GM23338 (cell line): ENCODE results near the gene EXOC5. TPM values are rescaled to one million over a fixed set of nuclear protein-coding genes. Genes with fewer than 3 reads are reported as not detected.
"Not testable (repeated sequence)": the region's sequence is repeated elsewhere in the genome, so short reads cannot be mapped to it uniquely, and the experiment has no call there.

Source experiments
- ATAC-seq: fragments of 200-7000 bp; cut with Tn5 transposase; 3 replicates; pipeline ENCODE4 v1.9.1; 2020
- DNase-seq: peaks from one replicate; pipeline ENCODE4 v3.0.0-alpha.2; 2015; ENCODE audit warnings: low spot score
- H2AFZ ChIP-seq: fragments of 200-600 bp; sonication (generic); 2 replicates; pipeline ENCODE4 v1.8.0; 2016; ENCODE audit warnings: antibody characterized with exemption, mild to moderate bottlenecking, moderate library complexity
- H3F3A ChIP-seq: fragments of 200-600 bp; sonication (generic); replicated peaks from 2 replicates; pipeline ENCODE4 v1.8.0; 2017; ENCODE audit warnings: antibody characterized with exemption, mixed run types, low read depth
- H3K27ac ChIP-seq: fragments of 200-600 bp; sonication (generic); 2 replicates; pipeline ENCODE4 v1.6.1; 2016; ENCODE audit warnings: low read depth
- H3K27me3 ChIP-seq: fragments of 200-600 bp; sonication (generic); 2 replicates; pipeline ENCODE4 v1.8.0; 2016; ENCODE audit warnings: mild to moderate bottlenecking, mixed run types, moderate library complexity; ENCODE audit not compliant: insufficient read depth
- H3K36me3 ChIP-seq: fragments of 200-600 bp; sonication (generic); 2 replicates; pipeline ENCODE4 v1.8.0; 2016; ENCODE audit warnings: mild to moderate bottlenecking; ENCODE audit not compliant: insufficient read depth
- H3K4me1 ChIP-seq: fragments of 200-600 bp; sonication (generic); 2 replicates; pipeline ENCODE4 v1.8.0; 2016; ENCODE audit warnings: mild to moderate bottlenecking, moderate library complexity; ENCODE audit not compliant: insufficient read depth
- H3K4me2 ChIP-seq: fragments of 200-600 bp; sonication (generic); 2 replicates; pipeline ENCODE4 v1.7.1; 2017; ENCODE audit warnings: mixed run types
- H3K4me3 ChIP-seq: fragments of 200-600 bp; sonication (generic); 2 replicates; pipeline ENCODE4 v1.6.1; 2016; ENCODE audit warnings: mixed run types
- H3K79me2 ChIP-seq: fragments of 200-600 bp; sonication (generic); replicated peaks from 2 replicates; pipeline ENCODE4 v1.8.0; 2017; ENCODE audit warnings: mild to moderate bottlenecking; ENCODE audit not compliant: insufficient read depth
- H3K9me2 ChIP-seq: fragments of 200-600 bp; sonication (generic); 2 replicates; pipeline ENCODE4 v1.8.0; 2017; ENCODE audit not compliant: insufficient read depth
- H4K20me1 ChIP-seq: fragments of 200-600 bp; sonication (generic); replicated peaks from 2 replicates; pipeline ENCODE4 v1.8.0; 2017; ENCODE audit warnings: mild to moderate bottlenecking; ENCODE audit not compliant: insufficient read depth
- H3K27ac Mint-ChIP-seq: 2 replicates; pipeline ENCODE4 v1.8.0; 2020; ENCODE audit warnings: inconsistent platforms, mild to moderate bottlenecking, moderate library complexity, mixed read lengths
- H3K27me3 Mint-ChIP-seq: 3 replicates; pipeline ENCODE4 v1.8.0; 2022; ENCODE audit warnings: low read depth, mild to moderate bottlenecking, moderate library complexity, mixed read lengths, inconsistent platforms; ENCODE audit not compliant: insufficient read depth, poor library complexity
- H3K36me3 Mint-ChIP-seq: 3 replicates; pipeline ENCODE4 v1.8.0; 2021; ENCODE audit warnings: low read depth, mild to moderate bottlenecking, inconsistent platforms, moderate library complexity, mixed read lengths
- H3K4me1 Mint-ChIP-seq: 3 replicates; pipeline ENCODE4 v1.8.0; 2020; ENCODE audit warnings: mild to moderate bottlenecking, inconsistent platforms, mixed read lengths
- H3K4me3 Mint-ChIP-seq: 3 replicates; pipeline ENCODE4 v1.8.0; 2021; ENCODE audit warnings: moderate library complexity, mild to moderate bottlenecking, inconsistent platforms, mixed read lengths
- H3K9me3 Mint-ChIP-seq: 3 replicates; pipeline ENCODE4 v1.8.0; 2020; ENCODE audit warnings: moderate library complexity, mild to moderate bottlenecking, inconsistent platforms, mixed read lengths
- CREB1 ChIP-seq: fragments of 250-450 bp; sonication (Bioruptor Pico); IDR thresholded peaks from 2 replicates; pipeline ENCODE4 v1.5.0; 2020; ENCODE audit warnings: low read depth, mild to moderate bottlenecking, moderate library complexity
- CTCF ChIP-seq, 2 experiments: fragments of 200-600 bp in 1 of 2; sonication (generic) in 1 of 2; conservative IDR thresholded peaks; 2 replicates each; pipeline versions ENCODE4 v1.5.1 to v1.6.1; 2016 to 2017; ENCODE audit warnings: antibody characterized with exemption in 2 of 2, low read depth in 2 of 2, mild to moderate bottlenecking in 2 of 2, moderate library complexity in 1 of 2
- JUNB ChIP-seq: IDR thresholded peaks from one replicate; pipeline ENCODE4 v1.6.1; 2016; ENCODE audit warnings: antibody characterized with exemption; ENCODE audit not compliant: unreplicated experiment
- NANOG ChIP-seq: IDR thresholded peaks from 2 replicates; pipeline ENCODE4 v1.6.1; 2016; ENCODE audit warnings: antibody characterized with exemption, borderline replicate concordance
- POLR2AphosphoS5 ChIP-seq: IDR thresholded peaks from 2 replicates; pipeline ENCODE4 v1.6.1; 2016; ENCODE audit warnings: antibody characterized with exemption, low read depth
- STAT1 ChIP-seq: IDR thresholded peaks from one replicate; pipeline ENCODE4 v1.6.1; 2016; ENCODE audit warnings: antibody characterized with exemption; ENCODE audit not compliant: unreplicated experiment
- ZNF331 ChIP-seq: fragments of 250-450 bp; sonication (Bioruptor Pico); IDR thresholded peaks from 2 replicates; pipeline ENCODE4 v1.5.0; 2020; ENCODE audit warnings: low read depth, mild to moderate bottlenecking, moderate library complexity
- polyA plus RNA-seq: library from polyadenylated mRNA; unstranded; fragments of >200 nt; fragmentation: Nextera tagmentation; extraction: Ambion mirVana; gene quantifications from 2 replicates; pipeline ENCODE4 v1.2.1, GENCODE V29; 2016
- total RNA-seq: library from RNA; depleted of rRNA; stranded (reverse); fragments of >200 nt; shearing (Covaris generic); gene quantifications from 2 replicates; pipeline ENCODE4 v1.2.3, GENCODE V29; 2014
- TF ChIP-seq, protein P1 (sequence below): IDR thresholded peaks from one replicate; pipeline ENCODE4 v1.6.1; 2018; ENCODE audit warnings: antibody characterized with exemption; ENCODE audit not compliant: unreplicated experiment
- TF ChIP-seq, protein P2 (sequence below): fragments of 250-450 bp; sonication (Bioruptor Pico); IDR thresholded peaks from 2 replicates; pipeline ENCODE4 v1.5.0; 2020; ENCODE audit warnings: mild to moderate bottlenecking, moderate library complexity

EXOC5 gene
- total and polyA plus RNA-seq, 2 experiments from 2014 or later = 26.4 to 55.9 TPM

GRCh38 chr14:57243320-57243719 is 25.4 kb downstream of the EXOC5 start:
- H3K4me3 Mint-ChIP-seq = no peak overlapping the region
- ATAC-seq = no peak
- TF ChIP-seq ZNF331 (CRISPR knock-in tag) = no peak
- TF ChIP-seq CREB1 (CRISPR knock-in tag) = no peak
- no peak for TF ChIP-seq CTCF (conservative IDR thresholded peaks at IDR 0.05; ENCODE audit: low read depth in 2 of 2)
- TF ChIP-seq STAT1 = no peak
- no peak for TF ChIP-seq JUNB
- TF ChIP-seq, protein P1, sequence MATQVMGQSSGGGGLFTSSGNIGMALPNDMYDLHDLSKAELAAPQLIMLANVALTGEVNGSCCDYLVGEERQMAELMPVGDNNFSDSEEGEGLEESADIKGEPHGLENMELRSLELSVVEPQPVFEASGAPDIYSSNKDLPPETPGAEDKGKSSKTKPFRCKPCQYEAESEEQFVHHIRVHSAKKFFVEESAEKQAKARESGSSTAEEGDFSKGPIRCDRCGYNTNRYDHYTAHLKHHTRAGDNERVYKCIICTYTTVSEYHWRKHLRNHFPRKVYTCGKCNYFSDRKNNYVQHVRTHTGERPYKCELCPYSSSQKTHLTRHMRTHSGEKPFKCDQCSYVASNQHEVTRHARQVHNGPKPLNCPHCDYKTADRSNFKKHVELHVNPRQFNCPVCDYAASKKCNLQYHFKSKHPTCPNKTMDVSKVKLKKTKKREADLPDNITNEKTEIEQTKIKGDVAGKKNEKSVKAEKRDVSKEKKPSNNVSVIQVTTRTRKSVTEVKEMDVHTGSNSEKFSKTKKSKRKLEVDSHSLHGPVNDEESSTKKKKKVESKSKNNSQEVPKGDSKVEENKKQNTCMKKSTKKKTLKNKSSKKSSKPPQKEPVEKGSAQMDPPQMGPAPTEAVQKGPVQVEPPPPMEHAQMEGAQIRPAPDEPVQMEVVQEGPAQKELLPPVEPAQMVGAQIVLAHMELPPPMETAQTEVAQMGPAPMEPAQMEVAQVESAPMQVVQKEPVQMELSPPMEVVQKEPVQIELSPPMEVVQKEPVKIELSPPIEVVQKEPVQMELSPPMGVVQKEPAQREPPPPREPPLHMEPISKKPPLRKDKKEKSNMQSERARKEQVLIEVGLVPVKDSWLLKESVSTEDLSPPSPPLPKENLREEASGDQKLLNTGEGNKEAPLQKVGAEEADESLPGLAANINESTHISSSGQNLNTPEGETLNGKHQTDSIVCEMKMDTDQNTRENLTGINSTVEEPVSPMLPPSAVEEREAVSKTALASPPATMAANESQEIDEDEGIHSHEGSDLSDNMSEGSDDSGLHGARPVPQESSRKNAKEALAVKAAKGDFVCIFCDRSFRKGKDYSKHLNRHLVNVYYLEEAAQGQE = no peak
- no peak for TF ChIP-seq NANOG
- TF ChIP-seq POLR2AphosphoS5 = no peak
- TF ChIP-seq, protein P2, sequence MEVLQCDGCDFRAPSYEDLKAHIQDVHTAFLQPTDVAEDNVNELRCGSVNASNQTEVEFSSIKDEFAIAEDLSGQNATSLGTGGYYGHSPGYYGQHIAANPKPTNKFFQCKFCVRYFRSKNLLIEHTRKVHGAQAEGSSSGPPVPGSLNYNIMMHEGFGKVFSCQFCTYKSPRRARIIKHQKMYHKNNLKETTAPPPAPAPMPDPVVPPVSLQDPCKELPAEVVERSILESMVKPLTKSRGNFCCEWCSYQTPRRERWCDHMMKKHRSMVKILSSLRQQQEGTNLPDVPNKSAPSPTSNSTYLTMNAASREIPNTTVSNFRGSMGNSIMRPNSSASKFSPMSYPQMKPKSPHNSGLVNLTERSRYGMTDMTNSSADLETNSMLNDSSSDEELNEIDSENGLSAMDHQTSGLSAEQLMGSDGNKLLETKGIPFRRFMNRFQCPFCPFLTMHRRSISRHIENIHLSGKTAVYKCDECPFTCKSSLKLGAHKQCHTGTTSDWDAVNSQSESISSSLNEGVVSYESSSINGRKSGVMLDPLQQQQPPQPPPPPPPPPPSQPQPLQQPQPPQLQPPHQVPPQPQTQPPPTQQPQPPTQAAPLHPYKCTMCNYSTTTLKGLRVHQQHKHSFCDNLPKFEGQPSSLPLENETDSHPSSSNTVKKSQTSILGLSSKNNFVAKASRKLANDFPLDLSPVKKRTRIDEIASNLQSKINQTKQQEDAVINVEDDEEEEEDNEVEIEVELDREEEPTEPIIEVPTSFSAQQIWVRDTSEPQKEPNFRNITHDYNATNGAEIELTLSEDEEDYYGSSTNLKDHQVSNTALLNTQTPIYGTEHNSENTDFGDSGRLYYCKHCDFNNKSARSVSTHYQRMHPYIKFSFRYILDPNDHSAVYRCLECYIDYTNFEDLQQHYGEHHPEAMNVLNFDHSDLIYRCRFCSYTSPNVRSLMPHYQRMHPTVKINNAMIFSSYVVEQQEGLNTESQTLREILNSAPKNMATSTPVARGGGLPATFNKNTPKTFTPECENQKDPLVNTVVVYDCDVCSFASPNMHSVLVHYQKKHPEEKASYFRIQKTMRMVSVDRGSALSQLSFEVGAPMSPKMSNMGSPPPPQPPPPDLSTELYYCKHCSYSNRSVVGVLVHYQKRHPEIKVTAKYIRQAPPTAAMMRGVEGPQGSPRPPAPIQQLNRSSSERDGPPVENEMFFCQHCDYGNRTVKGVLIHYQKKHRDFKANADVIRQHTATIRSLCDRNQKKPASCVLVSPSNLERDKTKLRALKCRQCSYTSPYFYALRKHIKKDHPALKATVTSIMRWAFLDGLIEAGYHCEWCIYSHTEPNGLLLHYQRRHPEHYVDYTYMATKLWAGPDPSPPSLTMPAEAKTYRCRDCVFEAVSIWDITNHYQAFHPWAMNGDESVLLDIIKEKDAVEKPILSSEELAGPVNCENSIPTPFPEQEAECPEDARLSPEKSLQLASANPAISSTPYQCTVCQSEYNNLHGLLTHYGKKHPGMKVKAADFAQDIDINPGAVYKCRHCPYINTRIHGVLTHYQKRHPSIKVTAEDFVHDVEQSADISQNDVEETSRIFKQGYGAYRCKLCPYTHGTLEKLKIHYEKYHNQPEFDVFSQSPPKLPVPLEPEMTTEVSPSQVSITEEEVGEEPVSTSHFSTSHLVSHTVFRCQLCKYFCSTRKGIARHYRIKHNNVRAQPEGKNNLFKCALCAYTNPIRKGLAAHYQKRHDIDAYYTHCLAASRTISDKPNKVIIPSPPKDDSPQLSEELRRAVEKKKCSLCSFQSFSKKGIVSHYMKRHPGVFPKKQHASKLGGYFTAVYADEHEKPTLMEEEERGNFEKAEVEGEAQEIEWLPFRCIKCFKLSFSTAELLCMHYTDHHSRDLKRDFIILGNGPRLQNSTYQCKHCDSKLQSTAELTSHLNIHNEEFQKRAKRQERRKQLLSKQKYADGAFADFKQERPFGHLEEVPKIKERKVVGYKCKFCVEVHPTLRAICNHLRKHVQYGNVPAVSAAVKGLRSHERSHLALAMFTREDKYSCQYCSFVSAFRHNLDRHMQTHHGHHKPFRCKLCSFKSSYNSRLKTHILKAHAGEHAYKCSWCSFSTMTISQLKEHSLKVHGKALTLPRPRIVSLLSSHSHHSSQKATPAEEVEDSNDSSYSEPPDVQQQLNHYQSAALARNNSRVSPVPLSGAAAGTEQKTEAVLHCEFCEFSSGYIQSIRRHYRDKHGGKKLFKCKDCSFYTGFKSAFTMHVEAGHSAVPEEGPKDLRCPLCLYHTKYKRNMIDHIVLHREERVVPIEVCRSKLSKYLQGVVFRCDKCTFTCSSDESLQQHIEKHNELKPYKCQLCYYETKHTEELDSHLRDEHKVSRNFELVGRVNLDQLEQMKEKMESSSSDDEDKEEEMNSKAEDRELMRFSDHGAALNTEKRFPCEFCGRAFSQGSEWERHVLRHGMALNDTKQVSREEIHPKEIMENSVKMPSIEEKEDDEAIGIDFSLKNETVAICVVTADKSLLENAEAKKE (CRISPR knock-in tag) = no peak

GRCh38 chr14:57240115-57240514 is 28.6 kb downstream of the EXOC5 start:
- H3K4me1 ChIP-seq, H3K27me3 ChIP-seq, H3K36me3 ChIP-seq, H3K27ac ChIP-seq, H3K4me1 Mint-ChIP-seq, H3K4me2 ChIP-seq, H3K9me2 ChIP-seq, ATAC-seq, H3K36me3 Mint-ChIP-seq, H3K27me3 Mint-ChIP-seq, H3K9me3 Mint-ChIP-seq, H3K4me3 Mint-ChIP-seq, H3K79me2 ChIP-seq, H2AFZ ChIP-seq, DNase-seq, H3K27ac Mint-ChIP-seq, H3K4me3 ChIP-seq, H4K20me1 ChIP-seq, H3F3A ChIP-seq: not testable (repeated sequence)

More at GRCh38 chr14:57243320-57243719, 25.4 kb downstream of the EXOC5 start:
- no peaks in the 10 kb centered on the region for H3K4me1 Mint-ChIP-seq
- Histone ChIP-seq H3K4me1 (no peaks in the 10 kb centered on the region), H3K9me2 (no peaks in the 10 kb centered on the region), H3K4me2 (no peak overlapping the region), H4K20me1 (no peaks in the 10 kb centered on the region; the same call in 1 of the 2 replicates), H3K27me3 (no peaks in the 10 kb centered on the region), H2AFZ (no peak overlapping the region), H3K79me2 (no peaks in the 10 kb centered on the region; the same call in 1 of the 2 replicates), H3K36me3 (no peaks in the 10 kb centered on the region; the same call in 1 of the 2 replicates), H3F3A (no peaks in the 10 kb centered on the region), H3K27ac (no peak overlapping the region), H3K4me3 (no peak overlapping the region)
- no peaks in the 10 kb centered on the region for H3K9me3 Mint-ChIP-seq
- H3K27me3 Mint-ChIP-seq = no peaks in the 10 kb centered on the region
- H3K27ac Mint-ChIP-seq = no peak overlapping the region
- H3K36me3 Mint-ChIP-seq = peaks cover 4% of the 10 kb centered on the region; the same call in 2 of the 3 replicates
- no peak for DNase-seq
